Upper lobe of left lung (tissue), 6 donors: ENCODE measurements around the gene PTCHD1. TPM values are rescaled to one million over a fixed set of nuclear protein-coding genes. Genes with fewer than 3 reads are reported as not detected.

Experiments
- ATAC-seq, 2 donors: fragments of 200-7000 bp; cut with Tn5 transposase; one replicate each; pipeline ENCODE4 v1.9.1; 2022; ENCODE audit warnings: mild to moderate bottlenecking in 2 of 2, moderate library complexity in 2 of 2; ENCODE audit not compliant: low FRiP score in 2 of 2
- DNase-seq, 2 donors: peaks; one replicate each; pipeline ENCODE4 v3.0.0-alpha.2; 2019 to 2020
- H3K27ac ChIP-seq, 4 donors: fragments of 200-600 bp; sonication (generic); one replicate each; pipeline ENCODE4 v1.5.1; 2016 to 2019
- H3K27me3 ChIP-seq, 4 donors: fragments of 200-600 bp; sonication (generic); one replicate each; pipeline ENCODE4 v1.5.1; 2017 to 2019
- H3K36me3 ChIP-seq, 4 donors: fragments of 200-600 bp; sonication (generic); one replicate each; pipeline ENCODE4 v1.5.1; 2016 to 2019
- H3K4me1 ChIP-seq, 4 donors: fragments of 200-600 bp; sonication (generic); one replicate each; pipeline ENCODE4 v1.5.1; 2018 to 2019
- H3K4me3 ChIP-seq, 4 donors: fragments of 200-600 bp; sonication (generic); one replicate each; pipeline ENCODE4 v1.5.1; 2017 to 2019; ENCODE audit warnings: mild to moderate bottlenecking in 2 of 4, moderate library complexity in 1 of 4
- H3K9me3 ChIP-seq, 4 donors: fragments of 200-600 bp; sonication (generic); one replicate each; pipeline ENCODE4 v1.5.1; 2018 to 2019
- EP300 ChIP-seq, 4 donors: sonication (generic); formaldehyde crosslinking; IDR thresholded peaks; one replicate each; pipeline ENCODE4 v1.5.1; 2017; ENCODE audit warnings: antibody characterized with exemption in 4 of 4, control low read depth in 2 of 4
- POLR2A ChIP-seq, 4 donors: fragments of 450-650 bp; IDR thresholded peaks; one replicate each; pipeline ENCODE4 v1.5.1; 2016 to 2017; ENCODE audit warnings: antibody characterized with exemption in 4 of 4, mild to moderate bottlenecking in 2 of 4
- POLR2AphosphoS5 ChIP-seq, 2 donors: sonication (generic); formaldehyde crosslinking; IDR thresholded peaks; one replicate each; pipeline ENCODE4 v1.5.1; 2017; ENCODE audit warnings: antibody characterized with exemption in 2 of 2
- WGBS, 2 donors: methylation state at CpG; one replicate each; pipeline ENCODE4 v1.1.5; 2017 to 2018; 5-methylcytosine and 5-hydroxymethylcytosine counted together
- total RNA-seq, 6 donors: library from RNA; depleted of rRNA in 4 of 6; stranded (reverse); fragments of >200 nt in 4 of 6; gene quantifications; one replicate each; pipeline versions ENCODE4 v1.1.0 to v1.2.1, GENCODE V29; 2016 to 2021
- TF ChIP-seq, protein P1 (sequence below), 6 experiments: fragments of 450-650 bp in 4 of 6; fragments of 200-600 bp in 2 of 6; sonication (generic) in 2 of 6; IDR thresholded peaks; one replicate each; pipeline ENCODE4 v1.5.1; 2016 to 2019; ENCODE audit warnings: antibody characterized with exemption in 6 of 6
- donor health status: DM: no; HTN: no; CAD: no; lungs with moderate emphysema.
- donor health status: DM: no; HTN: yes; CAD: no; lungs with severe emphysema.

The PTCHD1 gene
- total RNA-seq, 6 donors from 2014 or later: 0.61 to 2.2 (median 1.4) TPM

DNA sequence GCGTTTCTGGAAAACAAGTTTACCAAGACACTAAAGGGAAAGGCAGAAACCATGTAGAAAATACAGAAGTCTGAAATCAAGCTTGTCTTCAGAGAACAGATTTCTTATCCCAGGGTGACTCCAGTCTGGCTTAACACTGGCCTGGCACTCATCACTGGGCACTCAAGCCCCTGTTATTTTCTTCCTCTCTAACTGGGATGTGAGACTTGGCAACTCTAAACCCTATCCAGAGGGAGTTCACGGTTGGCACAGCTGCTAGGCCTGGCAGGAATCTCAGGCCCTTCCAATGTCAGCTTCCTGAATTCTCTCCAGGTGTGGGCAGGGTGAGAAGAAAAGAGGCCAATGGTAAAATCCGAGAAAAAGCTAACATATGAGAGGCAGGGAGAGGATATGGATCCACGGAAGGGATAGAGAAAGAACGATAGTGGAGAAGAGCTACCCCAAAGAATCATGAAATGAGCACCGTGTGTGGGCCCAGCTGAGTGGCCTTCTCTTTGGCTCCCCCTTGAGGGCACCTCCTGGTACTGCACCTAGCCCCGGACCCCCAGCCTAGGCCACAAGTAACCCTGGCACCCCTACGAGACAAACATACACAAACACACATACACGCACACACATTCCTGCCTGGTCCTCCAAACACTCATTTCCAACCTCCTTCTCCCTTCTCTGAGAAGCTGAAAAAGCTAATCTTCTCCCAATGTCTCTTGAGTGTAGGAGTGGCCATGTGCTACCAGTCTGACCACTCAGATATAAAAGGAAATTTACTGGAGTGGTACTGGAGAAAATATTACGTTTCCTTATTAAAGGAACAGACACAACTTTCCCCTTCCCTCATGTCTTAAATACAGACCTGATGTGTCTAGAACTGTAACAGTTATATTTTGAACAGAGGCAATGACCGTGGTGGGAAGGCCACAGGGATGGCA lies 16.6 kb upstream of the PTCHD1 start:
- Histone ChIP-seq H3K9me3 (no peaks in the 10 kb centered on the region), H3K4me3 (no peak overlapping the region), H3K4me1 (no peaks in the 10 kb centered on the region), H3K27me3 (no peaks in the 10 kb centered on the region), H3K36me3 (no peaks in the 10 kb centered on the region), H3K27ac (no peak overlapping the region)
- peak; percentile 58 to 90 for ATAC-seq
- DNase-seq: peak in 1 of 2 donors; percentile 57
- 41 to 42% methylated on average over 11 of the region's 11 CpGs for WGBS, 2 donors
- TF ChIP-seq, protein P1, sequence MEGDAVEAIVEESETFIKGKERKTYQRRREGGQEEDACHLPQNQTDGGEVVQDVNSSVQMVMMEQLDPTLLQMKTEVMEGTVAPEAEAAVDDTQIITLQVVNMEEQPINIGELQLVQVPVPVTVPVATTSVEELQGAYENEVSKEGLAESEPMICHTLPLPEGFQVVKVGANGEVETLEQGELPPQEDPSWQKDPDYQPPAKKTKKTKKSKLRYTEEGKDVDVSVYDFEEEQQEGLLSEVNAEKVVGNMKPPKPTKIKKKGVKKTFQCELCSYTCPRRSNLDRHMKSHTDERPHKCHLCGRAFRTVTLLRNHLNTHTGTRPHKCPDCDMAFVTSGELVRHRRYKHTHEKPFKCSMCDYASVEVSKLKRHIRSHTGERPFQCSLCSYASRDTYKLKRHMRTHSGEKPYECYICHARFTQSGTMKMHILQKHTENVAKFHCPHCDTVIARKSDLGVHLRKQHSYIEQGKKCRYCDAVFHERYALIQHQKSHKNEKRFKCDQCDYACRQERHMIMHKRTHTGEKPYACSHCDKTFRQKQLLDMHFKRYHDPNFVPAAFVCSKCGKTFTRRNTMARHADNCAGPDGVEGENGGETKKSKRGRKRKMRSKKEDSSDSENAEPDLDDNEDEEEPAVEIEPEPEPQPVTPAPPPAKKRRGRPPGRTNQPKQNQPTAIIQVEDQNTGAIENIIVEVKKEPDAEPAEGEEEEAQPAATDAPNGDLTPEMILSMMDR (IDR thresholded peaks at IDR 0.05): peak; percentile 58 to 78 (median 65)
- TF ChIP-seq POLR2AphosphoS5 (IDR thresholded peaks at IDR 0.05) (no peak), EP300 (IDR thresholded peaks at IDR 0.05) (peak in 1 of 4 donors; percentile 21)

DNA sequence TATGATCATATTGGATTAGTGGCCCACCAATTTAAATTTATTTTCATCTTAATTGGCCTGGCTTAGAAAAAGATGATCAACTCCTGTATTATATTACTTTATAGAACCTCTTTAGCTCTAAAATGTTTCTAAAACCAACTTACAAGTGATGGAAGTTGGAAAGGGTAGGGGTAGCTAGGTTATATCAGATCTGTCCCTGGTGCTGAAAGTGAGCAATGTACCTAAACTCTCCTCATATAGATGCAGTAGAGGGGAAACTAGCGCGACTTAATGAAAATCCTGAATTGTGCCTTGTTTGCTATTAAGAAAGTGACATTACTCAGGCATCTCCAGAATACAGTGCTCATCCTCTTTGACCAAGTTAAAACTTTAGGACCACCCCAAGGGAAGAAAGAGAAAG lies 7.5 kb upstream of the PTCHD1 start:
- Histone ChIP-seq H3K4me3 (no peak overlapping the region), H3K27me3 (peaks cover 0 to under 1% (median 0%) of the 10 kb centered on the region in 4 donors), H3K4me1 (peaks cover 0 to 3% (median 0%) of the 10 kb centered on the region in 4 donors), H3K36me3 (no peaks in the 10 kb centered on the region), H3K9me3 (no peaks in the 10 kb centered on the region), H3K27ac (no peak overlapping the region)
- no peak for TF ChIP-seq POLR2AphosphoS5 (IDR thresholded peaks at IDR 0.05)
- TF ChIP-seq EP300 (IDR thresholded peaks at IDR 0.05): no peak
- TF ChIP-seq POLR2A (IDR thresholded peaks at IDR 0.05): no peak
- TF ChIP-seq, protein P1 (IDR thresholded peaks at IDR 0.05): no peak
- ATAC-seq (no peak), DNase-seq (no peak)
- WGBS, 2 donors: 72 to 83% methylated on average over 2 of the region's 2 CpGs

DNA sequence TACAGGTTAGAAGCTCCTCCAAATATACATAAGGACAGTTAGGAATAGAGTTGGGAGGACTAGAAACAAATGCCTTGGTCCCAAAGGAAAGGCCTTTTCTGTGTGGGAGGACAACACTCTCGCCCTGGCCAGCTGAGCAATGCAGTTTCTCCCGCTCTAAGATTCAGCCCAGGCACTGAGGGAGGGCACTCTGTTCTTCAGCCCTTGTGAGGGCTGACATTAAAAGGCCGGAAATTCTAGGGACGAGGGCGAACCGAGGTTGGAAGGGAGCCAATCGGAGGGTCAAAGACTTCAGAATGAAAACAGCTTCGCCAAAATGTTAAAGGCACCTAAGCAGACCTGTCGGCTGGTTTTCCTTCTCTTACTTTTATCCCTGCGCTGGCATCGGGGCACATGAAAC lies 2.9 kb upstream of the PTCHD1 start:
- H3K27ac ChIP-seq: no peak overlapping the region
- WGBS, 2 donors: 13 to 23% methylated on average over 7 to 11 of the region's 11 CpGs
- H3K36me3 ChIP-seq: no peaks in the 10 kb centered on the region
- peaks cover 0 to 28% (median 0%) of the 10 kb centered on the region in 4 donors for H3K27me3 ChIP-seq
- no peak for TF ChIP-seq POLR2AphosphoS5 (IDR thresholded peaks at IDR 0.05)
- TF ChIP-seq, protein P1 (IDR thresholded peaks at IDR 0.05): no peak
- TF ChIP-seq EP300 (IDR thresholded peaks at IDR 0.05): no peak
- TF ChIP-seq POLR2A (IDR thresholded peaks at IDR 0.05): no peak
- ATAC-seq (no peak), DNase-seq (no peak)
- H3K4me1 ChIP-seq: peaks cover 0 to 26% (median 1%) of the 10 kb centered on the region in 4 donors
- no peaks in the 10 kb centered on the region for H3K9me3 ChIP-seq
- peak overlapping the region in 1 of 4 donors; percentile 38 for H3K4me3 ChIP-seq

DNA sequence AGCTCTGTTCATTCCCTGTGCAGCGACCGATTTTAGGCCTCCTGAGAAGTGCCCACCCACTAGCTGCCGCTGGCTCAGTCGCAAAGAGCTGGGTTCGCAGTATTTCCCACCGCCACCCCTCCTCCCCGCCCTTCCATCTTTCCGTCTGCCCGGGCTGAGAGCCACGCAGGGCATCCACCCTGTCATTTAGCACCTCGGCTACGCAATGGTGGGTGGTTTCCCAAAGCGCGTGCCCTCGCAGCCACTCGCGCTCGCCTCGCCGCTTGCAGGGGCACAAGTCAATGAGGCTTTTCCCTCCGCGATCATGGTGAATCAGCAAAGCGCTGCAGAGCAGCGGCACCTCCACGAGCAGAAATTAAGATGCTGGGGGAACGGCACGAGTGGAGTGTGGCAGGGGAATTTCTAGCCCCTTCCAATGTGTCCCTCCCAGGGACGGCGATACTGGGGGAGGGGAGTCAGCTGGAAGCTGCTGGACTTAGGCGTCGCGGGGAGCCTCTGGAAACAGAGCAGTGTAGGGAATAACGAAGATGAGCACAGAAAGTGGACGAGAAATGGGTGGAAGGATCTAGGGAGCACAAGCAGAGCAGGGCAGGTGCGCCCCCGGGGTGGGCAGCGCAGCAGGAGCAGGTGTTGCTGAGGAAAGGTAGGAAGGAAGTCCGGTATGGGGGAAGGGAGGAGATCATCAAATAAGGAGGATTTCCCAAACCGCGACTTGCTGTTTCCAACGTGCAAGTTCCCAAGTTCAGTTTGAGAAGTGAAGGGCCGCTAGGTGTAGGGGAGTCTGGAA lies 2.4 kb upstream of the PTCHD1 start:
- DNase-seq (peak in 1 of 2 donors; percentile 46), ATAC-seq (no peak)
- 1 to 22% methylated on average over 15 to 42 of the region's 42 CpGs for WGBS, 2 donors
- Histone ChIP-seq H3K4me1 (peaks cover 0 to 26% (median 1%) of the 10 kb centered on the region in 4 donors), H3K9me3 (no peaks in the 10 kb centered on the region), H3K27me3 (peaks cover 0 to 28% (median 0%) of the 10 kb centered on the region in 4 donors), H3K27ac (no peak overlapping the region), H3K4me3 (peak overlapping the region in 3 of 4 donors; percentile 5 to 38 (median 20)), H3K36me3 (no peaks in the 10 kb centered on the region)
- TF ChIP-seq, protein P1 (IDR thresholded peaks at IDR 0.05): no peak
- TF ChIP-seq EP300 (IDR thresholded peaks at IDR 0.05): no peak
- TF ChIP-seq POLR2AphosphoS5 (IDR thresholded peaks at IDR 0.05): no peak
- TF ChIP-seq POLR2A (IDR thresholded peaks at IDR 0.05): no peak
